SJCRH30 (cell line): ENCODE data around the gene IFFO2. TPM values are rescaled to one million over a fixed set of nuclear protein-coding genes. Genes with fewer than 3 reads are reported as not detected.

ENCODE experiments used
- DNase-seq, 2 experiments: peaks; one replicate each; pipeline ENCODE4 v3.0.0-alpha.2; 2015 to 2020
- H3K27ac ChIP-seq: fragments of 250-450 bp; sonication (Bioruptor Pico); 2 replicates; pipeline ENCODE4 v1.5.1; 2020; ENCODE audit warnings: mild to moderate bottlenecking, moderate library complexity
- H3K27me3 ChIP-seq: fragments of 250-450 bp; sonication (Bioruptor Pico); 2 replicates; pipeline ENCODE4 v1.5.1; 2020; ENCODE audit warnings: mild to moderate bottlenecking, moderate library complexity
- H3K36me3 ChIP-seq: fragments of 250-450 bp; sonication (Bioruptor Pico); 2 replicates; pipeline ENCODE4 v1.5.1; 2020; ENCODE audit warnings: mild to moderate bottlenecking, moderate library complexity
- H3K4me1 ChIP-seq: fragments of 250-450 bp; sonication (Bioruptor Pico); 2 replicates; pipeline ENCODE4 v1.5.1; 2020; ENCODE audit warnings: mild to moderate bottlenecking, moderate library complexity
- H3K4me3 ChIP-seq: fragments of 250-450 bp; sonication (Bioruptor Pico); 2 replicates; pipeline ENCODE4 v1.5.1; 2020; ENCODE audit warnings: mild to moderate bottlenecking, moderate library complexity
- H3K9me3 ChIP-seq: fragments of 250-450 bp; sonication (Bioruptor Pico); replicated peaks from 2 replicates; pipeline ENCODE4 v1.5.1; 2020; ENCODE audit warnings: mild to moderate bottlenecking, moderate library complexity
- total RNA-seq: library from RNA; depleted of rRNA; stranded (reverse); fragments of >200 nt; shearing (Covaris generic); gene quantifications from 2 replicates; pipeline ENCODE4 v1.2.3, GENCODE V29; 2014

Gene IFFO2
- total RNA-seq, 1 experiment from 2014 or later = 5.9 TPM

DNA sequence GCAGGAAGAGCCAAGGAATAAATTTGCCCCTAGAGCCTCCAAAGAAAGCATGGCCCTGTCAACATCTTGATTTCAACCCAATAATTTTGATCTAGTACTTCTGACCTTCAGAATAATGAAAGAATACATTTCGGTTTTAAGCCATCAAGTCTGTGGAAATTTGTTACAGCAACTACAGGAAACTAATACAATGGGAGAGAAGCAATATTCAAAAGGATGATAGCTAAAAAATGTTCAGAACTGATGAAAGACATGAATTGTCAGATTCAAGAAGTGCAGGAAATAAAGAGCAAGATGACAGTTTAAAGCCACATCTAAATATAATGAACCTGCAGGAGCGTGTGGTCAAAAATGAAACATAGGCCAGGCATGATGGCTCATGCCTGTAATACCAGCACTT, 24.8 kb upstream of the IFFO2 start:
- Histone ChIP-seq H3K36me3 (no peaks in the 10 kb centered on the region), H3K4me1 (no peaks in the 10 kb centered on the region), H3K4me3 (no peak overlapping the region), H3K9me3 (0 out of 2 replicates have a peak, but pooled peaks cover 6% of the 10 kb centered on the region), H3K27me3 (peaks cover 4% of the 10 kb centered on the region; the same call in 1 of the 2 replicates), H3K27ac (no peak overlapping the region)
- no peak for DNase-seq

DNA sequence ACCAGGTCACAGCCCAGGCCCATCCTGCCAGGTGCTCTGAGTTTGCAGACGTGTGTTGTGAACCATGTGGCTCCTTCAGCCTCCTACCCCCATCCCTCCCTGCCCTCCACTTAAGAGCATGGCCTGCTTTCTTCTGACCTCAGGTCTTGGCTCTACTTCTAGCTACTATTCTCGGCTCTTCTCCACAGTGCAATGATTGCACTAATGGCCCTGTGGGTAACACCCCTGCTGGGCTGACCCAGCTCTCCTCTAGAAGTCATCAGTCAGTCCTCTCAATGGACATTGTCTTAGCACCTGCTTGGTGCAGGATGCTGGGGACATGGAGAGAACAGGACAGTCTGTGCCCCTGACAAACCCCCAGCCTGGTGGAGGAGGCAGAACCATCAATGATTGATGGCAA, 22.2 kb upstream of the IFFO2 start:
- DNase-seq = no peak
- Histone ChIP-seq H3K4me3 (no peak overlapping the region), H3K27me3 (peaks cover 8% of the 10 kb centered on the region), H3K36me3 (no peaks in the 10 kb centered on the region), H3K27ac (no peak overlapping the region), H3K9me3 (0 out of 2 replicates have a peak, but pooled peaks cover 6% of the 10 kb centered on the region), H3K4me1 (no peaks in the 10 kb centered on the region)

DNA sequence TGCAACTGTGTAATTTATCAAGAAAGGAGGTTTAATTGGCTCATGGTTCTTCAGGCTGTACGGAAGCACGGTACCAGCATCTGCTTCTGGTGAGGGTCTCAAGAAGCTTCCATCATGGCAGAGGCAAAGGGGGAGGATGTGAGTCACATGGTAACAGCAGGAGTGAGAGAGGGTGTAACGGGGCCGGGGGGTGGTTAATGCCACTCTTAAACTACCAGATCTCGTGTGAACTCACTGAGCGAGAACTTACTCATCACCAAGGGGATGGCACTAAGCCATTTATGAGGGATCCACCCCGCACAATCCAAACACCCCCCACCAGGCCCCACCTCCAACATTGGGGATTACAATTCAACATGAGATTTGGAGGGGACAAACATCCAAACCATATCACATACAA, 21.0 kb upstream of the IFFO2 start:
- H3K4me3 ChIP-seq = no peak overlapping the region
- 0 out of 2 replicates have a peak, but pooled peaks cover 6% of the 10 kb centered on the region for H3K9me3 ChIP-seq
- H3K27me3 ChIP-seq = peaks cover 8% of the 10 kb centered on the region
- no peak overlapping the region for H3K27ac ChIP-seq
- no peaks in the 10 kb centered on the region for H3K36me3 ChIP-seq
- DNase-seq = no peak
- no peaks in the 10 kb centered on the region for H3K4me1 ChIP-seq

DNA sequence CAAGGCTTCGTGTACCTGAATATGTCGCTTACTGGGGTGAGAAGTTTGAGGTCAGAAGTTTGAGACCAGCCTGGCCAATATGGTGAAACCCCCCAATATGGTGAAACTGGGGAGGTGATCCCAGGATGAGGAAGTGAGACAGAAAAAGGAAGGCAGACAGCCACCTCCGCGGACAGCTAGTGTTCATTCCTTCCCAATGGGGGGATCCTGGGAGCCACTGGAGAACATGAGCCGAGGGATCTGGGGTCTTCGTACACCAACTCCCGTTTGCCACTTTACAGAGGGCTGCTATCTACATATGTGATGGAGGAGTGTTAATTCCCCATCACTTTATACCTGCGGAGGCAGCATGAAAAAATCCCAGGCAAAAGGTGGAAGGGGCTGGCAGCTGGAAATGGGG, 19.6 kb upstream of the IFFO2 start:
- Histone ChIP-seq H3K9me3 (0 out of 2 replicates have a peak, but pooled peaks cover 6% of the 10 kb centered on the region), H3K27ac (no peak overlapping the region), H3K4me1 (no peaks in the 10 kb centered on the region), H3K36me3 (no peaks in the 10 kb centered on the region), H3K27me3 (peaks cover 8% of the 10 kb centered on the region), H3K4me3 (no peak overlapping the region)
- DNase-seq = no peak

DNA sequence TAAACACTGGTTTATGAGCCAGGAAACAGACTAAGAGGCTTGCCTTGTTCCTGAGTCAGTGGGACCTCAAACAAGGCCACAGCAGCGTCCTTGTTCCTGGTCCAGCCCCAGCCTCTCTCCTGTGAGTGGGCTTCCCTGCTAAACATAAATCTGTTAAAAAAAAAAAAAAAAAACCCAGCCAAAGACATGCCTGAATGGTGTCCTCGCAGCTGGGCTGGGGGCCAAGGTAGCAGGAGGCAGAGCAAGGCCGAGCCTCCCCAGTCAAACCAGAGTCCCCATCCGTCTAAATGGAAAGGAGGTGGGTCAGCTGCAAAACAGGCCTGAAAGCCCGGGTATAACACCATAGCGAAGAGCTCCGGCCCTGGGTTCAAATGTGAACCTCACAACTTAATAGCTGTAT, 18.1 kb upstream of the IFFO2 start:
- H3K9me3 ChIP-seq = no peaks in the 10 kb centered on the region
- H3K4me3 ChIP-seq = no peak overlapping the region
- peaks cover 8% of the 10 kb centered on the region for H3K27me3 ChIP-seq
- no peak overlapping the region for H3K27ac ChIP-seq
- DNase-seq = no peak
- no peaks in the 10 kb centered on the region for H3K4me1 ChIP-seq
- no peaks in the 10 kb centered on the region for H3K36me3 ChIP-seq

DNA sequence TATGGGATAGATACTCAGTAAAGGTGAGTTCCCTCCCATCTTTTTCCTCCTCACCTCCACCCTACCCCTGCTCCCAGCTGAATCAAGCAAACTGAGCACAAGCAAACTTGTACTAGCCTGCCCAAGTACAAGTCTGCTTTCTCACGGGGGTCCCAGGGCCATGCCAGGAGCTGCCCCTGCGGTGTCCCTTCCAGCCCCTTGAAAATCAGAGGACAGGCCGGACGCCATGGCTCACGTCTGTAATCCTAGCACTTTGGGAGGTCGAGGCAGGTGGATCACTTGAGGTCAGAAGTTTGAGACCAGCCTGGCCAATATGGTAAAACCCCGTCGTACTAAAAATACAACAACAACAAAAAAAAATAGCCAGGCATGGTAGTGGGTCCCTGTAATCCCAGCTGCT, 17.5 kb upstream of the IFFO2 start:
- no peaks in the 10 kb centered on the region for H3K4me1 ChIP-seq
- no peak overlapping the region for H3K4me3 ChIP-seq
- H3K27me3 ChIP-seq = peaks cover 12% of the 10 kb centered on the region
- DNase-seq = no peak
- H3K27ac ChIP-seq = no peak overlapping the region
- no peaks in the 10 kb centered on the region for H3K36me3 ChIP-seq
- no peaks in the 10 kb centered on the region for H3K9me3 ChIP-seq

DNA sequence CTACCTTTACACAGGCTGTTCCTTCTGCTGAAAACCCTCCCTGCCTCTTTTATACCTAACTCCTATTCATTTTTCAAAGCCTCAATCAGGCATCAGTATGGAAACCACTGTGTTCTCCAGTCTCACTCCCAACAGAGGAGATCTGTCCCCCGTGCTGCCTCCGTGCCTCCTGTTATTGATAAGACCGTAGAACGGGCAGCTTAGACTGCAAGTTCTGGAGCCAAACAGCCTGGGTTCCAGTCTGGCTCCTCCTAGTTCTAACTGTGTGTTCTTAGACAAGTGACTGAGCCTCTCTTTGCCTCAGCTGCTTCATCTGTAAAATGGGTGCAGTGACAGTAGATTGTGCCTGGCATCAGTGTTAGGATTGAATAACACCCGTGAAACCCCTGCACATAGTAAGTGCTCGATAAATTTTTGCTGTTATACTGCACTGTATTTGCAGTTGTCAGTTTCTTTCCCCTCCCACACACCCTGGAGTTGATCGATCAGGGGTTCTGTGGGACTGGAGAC, 17.0 kb upstream of the IFFO2 start:
- H3K27ac ChIP-seq = no peak overlapping the region
- DNase-seq = no peak
- H3K27me3 ChIP-seq = peaks cover 13% of the 10 kb centered on the region
- no peak overlapping the region for H3K4me3 ChIP-seq
- no peaks in the 10 kb centered on the region for H3K4me1 ChIP-seq
- H3K36me3 ChIP-seq = no peaks in the 10 kb centered on the region
- H3K9me3 ChIP-seq = no peaks in the 10 kb centered on the region

DNA sequence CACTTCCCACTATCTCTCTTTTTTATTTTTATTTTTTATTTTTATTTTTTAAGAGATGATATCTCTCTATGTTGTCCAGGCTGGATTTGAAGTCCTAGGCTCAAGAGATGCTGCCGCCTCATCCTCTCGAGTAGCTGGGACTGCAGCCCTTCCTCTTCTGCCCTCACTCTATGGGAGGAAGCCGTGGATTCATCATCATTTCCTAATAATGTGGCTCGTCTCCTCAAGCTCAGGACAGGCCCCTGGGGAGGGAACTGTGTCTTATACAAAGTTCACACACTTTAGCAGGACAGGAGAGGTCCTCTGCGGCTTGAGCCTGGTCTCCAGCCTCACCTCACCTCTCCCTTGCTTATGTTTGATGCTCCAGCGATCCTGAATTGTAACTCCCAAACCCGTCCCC, 16.5 kb upstream of the IFFO2 start:
- DNase-seq = no peak
- Histone ChIP-seq H3K4me1 (no peaks in the 10 kb centered on the region), H3K4me3 (no peak overlapping the region), H3K36me3 (no peaks in the 10 kb centered on the region), H3K27me3 (peaks cover 17% of the 10 kb centered on the region), H3K27ac (no peak overlapping the region), H3K9me3 (no peaks in the 10 kb centered on the region)

DNA sequence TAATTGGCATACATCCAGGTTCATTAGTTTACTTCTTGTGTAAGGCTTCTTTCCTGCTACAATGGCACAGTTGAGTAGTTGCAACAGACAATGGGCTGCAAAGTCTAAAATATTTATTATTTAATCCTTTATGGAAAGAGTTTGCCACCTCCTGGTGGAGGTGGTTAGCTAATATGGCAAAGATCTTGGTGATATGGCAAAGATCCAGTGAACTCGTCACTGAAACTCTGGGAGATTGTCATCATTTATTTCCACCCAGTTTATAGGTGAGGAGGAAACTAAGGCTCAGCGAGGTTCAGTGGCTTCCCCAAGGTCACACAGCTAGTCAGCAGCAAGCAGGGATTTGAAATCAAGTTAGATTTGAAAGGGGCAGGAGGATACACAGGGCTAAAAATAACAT, 16.1 kb upstream of the IFFO2 start:
- H3K27ac ChIP-seq = no peak overlapping the region
- H3K27me3 ChIP-seq = peaks cover 17% of the 10 kb centered on the region
- no peaks in the 10 kb centered on the region for H3K36me3 ChIP-seq
- no peaks in the 10 kb centered on the region for H3K9me3 ChIP-seq
- H3K4me3 ChIP-seq = no peak overlapping the region
- no peak for DNase-seq
- no peaks in the 10 kb centered on the region for H3K4me1 ChIP-seq

DNA sequence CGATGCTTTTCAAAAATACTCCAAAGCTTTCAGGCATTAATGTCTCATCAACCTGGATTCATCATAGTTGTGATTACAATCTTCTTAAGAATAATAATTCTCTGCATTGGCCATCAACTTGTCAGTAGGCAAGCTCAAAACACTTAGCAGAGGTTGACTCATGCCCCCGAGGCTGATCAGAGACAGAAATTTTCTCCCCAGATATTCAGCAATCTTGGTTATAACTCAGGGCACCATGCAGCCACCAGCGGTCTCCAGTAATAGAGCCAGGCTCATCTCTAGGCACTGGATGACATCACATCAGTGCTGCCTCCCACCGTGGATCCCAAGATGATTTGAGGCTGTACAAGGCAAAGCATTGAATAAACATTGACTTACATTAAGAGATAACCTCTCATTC, 14.3 kb upstream of the IFFO2 start:
- Histone ChIP-seq H3K4me1 (no peaks in the 10 kb centered on the region), H3K27ac (no peak overlapping the region), H3K27me3 (peaks cover 29% of the 10 kb centered on the region), H3K36me3 (no peaks in the 10 kb centered on the region), H3K4me3 (no peak overlapping the region), H3K9me3 (no peaks in the 10 kb centered on the region)
- no peak for DNase-seq

DNA sequence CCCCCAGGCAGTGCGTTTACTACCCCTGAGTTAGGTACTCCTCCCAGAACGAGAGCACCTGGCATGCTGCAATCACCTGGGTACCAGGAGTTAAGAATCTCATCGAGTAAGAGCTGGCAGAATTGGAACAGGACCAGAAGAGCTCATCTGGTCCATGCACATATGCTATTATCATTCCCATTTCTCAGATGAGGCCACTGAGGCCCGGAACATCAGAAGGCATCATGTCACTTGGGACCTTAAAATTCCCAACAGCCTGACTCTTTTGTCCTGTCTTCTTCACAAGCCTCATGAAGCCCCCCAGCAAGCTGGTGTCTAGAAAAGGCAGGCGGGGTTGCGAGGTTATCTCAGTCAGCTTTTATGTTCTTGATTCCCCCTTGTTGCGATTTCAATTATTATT, 13.9 kb upstream of the IFFO2 start:
- no peaks in the 10 kb centered on the region for H3K9me3 ChIP-seq

DNA sequence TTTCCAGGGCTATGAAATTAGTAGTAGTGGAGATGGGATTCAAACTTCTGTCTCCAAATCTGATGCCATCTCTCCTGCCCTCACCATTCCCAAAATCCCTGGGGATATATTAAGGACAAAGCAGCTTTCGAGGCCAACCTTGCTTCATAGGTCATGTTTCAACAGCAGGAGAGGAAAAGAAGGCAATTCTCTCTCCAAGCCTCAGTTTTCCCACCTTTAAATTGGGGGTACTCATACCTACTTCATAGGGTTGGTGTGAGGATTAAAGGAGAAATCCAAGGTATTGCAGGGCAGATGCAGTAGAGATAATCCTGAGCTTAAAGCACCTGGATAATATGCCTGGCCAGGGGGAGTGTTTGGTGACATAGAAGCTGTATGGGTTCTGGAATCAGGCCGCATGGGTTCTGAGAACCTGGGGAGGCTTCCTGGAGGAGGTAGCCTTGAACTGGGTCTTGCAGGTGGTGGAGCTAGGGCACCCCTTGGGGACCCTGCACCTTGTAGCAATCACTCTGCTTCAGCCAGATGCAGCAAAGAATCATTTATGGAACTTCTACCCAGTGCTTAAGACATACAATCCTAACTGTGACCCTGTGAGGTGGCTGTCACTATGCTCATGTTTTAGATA, 10.7 kb upstream of the IFFO2 start:
- no peak for DNase-seq

More for the DNA sequence above, 13.9 kb upstream of the IFFO2 start:
- H3K27me3 ChIP-seq = peaks cover 29% of the 10 kb centered on the region
- no peaks in the 10 kb centered on the region for H3K36me3 ChIP-seq
- no peaks in the 10 kb centered on the region for H3K4me1 ChIP-seq
- no peak overlapping the region for H3K27ac ChIP-seq
- DNase-seq = no peak
- H3K4me3 ChIP-seq = no peak overlapping the region

DNA sequence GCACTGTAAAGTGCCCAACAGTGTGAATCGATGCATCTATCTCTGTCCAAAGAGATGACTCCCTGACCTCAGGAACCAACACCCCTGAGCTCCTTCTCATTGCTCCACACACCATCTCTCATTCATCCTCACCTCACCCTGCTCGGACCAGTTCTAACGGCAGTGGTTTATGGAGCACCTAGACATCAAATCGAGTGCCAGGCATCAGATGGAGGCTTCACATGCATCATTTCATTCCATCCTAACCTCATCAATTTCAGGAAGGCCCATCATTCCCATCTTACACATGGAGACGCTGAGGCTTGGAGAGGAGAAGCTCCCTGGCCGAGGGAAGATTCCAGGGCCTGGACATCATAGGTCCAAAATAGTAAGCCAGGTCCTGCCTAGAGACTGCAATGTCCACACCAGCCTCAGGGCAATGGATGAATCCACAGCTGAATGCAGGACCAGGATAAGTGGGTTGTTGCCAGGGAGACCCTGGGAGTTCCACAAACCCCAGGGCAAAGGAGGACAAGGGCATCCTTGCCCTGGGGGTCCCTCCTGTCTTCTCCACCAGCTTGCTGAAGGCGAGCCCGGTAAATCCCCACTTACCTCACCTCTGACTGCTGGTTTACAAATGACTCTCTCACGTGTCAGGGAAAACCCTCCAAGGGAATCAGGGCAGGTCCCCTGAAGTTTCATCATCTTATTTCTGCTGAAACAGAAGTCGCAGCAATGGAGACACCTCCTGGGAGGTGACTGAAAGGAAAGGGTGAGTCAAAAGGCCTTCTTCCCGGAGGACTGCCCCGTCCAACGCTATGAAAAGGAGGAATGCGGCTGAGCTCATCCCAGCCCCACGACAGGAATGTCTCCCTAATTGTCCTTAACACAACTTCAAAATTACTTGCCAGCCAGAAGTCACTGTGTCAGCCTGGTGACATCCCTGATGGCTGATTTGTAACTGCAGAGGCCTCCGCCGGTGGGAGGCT, 9.0 kb upstream of the IFFO2 start:
- Histone ChIP-seq H3K27ac (no peak overlapping the region), H3K4me1 (no peaks in the 10 kb centered on the region), H3K4me3 (no peak overlapping the region), H3K9me3 (no peaks in the 10 kb centered on the region), H3K27me3 (peaks cover 27% of the 10 kb centered on the region), H3K36me3 (no peaks in the 10 kb centered on the region)
- no peak for DNase-seq

More for the DNA sequence above, 10.7 kb upstream of the IFFO2 start:
- Histone ChIP-seq H3K9me3 (no peaks in the 10 kb centered on the region), H3K36me3 (no peaks in the 10 kb centered on the region), H3K4me1 (no peaks in the 10 kb centered on the region), H3K27me3 (peaks cover 27% of the 10 kb centered on the region), H3K4me3 (no peak overlapping the region), H3K27ac (no peak overlapping the region)

DNA sequence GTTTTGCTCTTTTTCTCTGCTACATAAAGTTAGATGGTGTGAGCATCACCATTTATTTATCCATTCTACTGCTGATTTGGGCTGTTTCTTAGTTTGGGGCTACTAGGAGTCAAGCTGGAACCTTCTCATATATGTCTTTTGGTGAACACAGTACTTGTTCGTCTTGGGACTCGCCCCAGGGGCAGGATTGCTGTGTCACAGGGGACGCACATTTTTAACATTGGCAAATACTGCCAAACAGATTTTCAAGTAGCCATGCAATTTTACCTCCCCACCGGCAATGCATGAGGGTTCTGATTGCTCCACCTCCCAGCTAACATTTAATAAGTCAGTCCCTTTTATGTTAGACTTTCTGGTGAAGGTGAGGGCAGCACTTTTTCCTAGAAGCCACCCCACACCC, 7.5 kb upstream of the IFFO2 start:
- no peak for DNase-seq
- Histone ChIP-seq H3K27ac (no peak overlapping the region), H3K4me1 (no peaks in the 10 kb centered on the region), H3K36me3 (no peaks in the 10 kb centered on the region), H3K4me3 (no peak overlapping the region), H3K27me3 (peaks cover 23% of the 10 kb centered on the region), H3K9me3 (no peaks in the 10 kb centered on the region)
